GM12878 (cell line): ENCODE measurements around the gene NR0B1.

Experiments used
- BHLHE40 ChIP-seq, 2 experiments: fragments of 450-650 bp in 1 of 2; IDR thresholded peaks; 2 replicates each; pipeline ENCODE4 v1.6.1; 2011 to 2017; ENCODE audit warnings: low read depth in 2 of 2, borderline replicate concordance in 1 of 2, improper control_type of control experiment in 1 of 2, low read length in 1 of 2, mild to moderate bottlenecking in 1 of 2
- CTCF ChIP-seq, 3 experiments: IDR thresholded peaks in 2 of 3; conservative IDR thresholded peaks in 1 of 3; 2 replicates each; pipeline ENCODE4 v1.5.1; 2011; ENCODE audit warnings: low read depth in 3 of 3, low read length in 3 of 3, mild to moderate bottlenecking in 3 of 3, control low read depth in 2 of 3, moderate library complexity in 2 of 3, inconsistent platforms in 1 of 3, mixed read lengths in 1 of 3; ENCODE audit not compliant: control insufficient read depth in 2 of 3, insufficient read depth in 1 of 3; ENCODE audit errors: extremely low read depth in 1 of 3
- ELK1 ChIP-seq: IDR thresholded peaks from 2 replicates; pipeline ENCODE4 v1.6.1; 2012; ENCODE audit warnings: low read depth, low read length, improper control_type of control experiment
- EZH2 ChIP-seq: IDR thresholded peaks from 2 replicates; pipeline ENCODE4 v1.6.1; 2012; ENCODE audit warnings: low read depth, mild to moderate bottlenecking, control low read depth, inconsistent platforms, low read length, borderline replicate concordance; ENCODE audit not compliant: control insufficient read depth
- GABPA ChIP-seq: IDR thresholded peaks from 2 replicates; pipeline ENCODE4 v1.6.1; 2014; ENCODE audit warnings: antibody characterized with exemption, low read depth, mild to moderate bottlenecking, inconsistent platforms
- MXI1 ChIP-seq: fragments of 150-350 bp; IDR thresholded peaks from 2 replicates; pipeline ENCODE4 v1.6.1; 2011; ENCODE audit warnings: low read depth, mild to moderate bottlenecking, inconsistent platforms, low read length, improper control_type of control experiment
- NR2C2 ChIP-seq: IDR thresholded peaks from 2 replicates; pipeline ENCODE4 v1.6.1; 2011; ENCODE audit warnings: borderline replicate concordance, low read depth; ENCODE audit not compliant: control insufficient read depth, insufficient read length
- RAD21 ChIP-seq: IDR thresholded peaks from 2 replicates; pipeline ENCODE4 v1.6.1; 2011; ENCODE audit warnings: mild to moderate bottlenecking, low read depth, low read length, moderate library complexity; ENCODE audit not compliant: insufficient read depth
- REST ChIP-seq: IDR thresholded peaks from 2 replicates; pipeline ENCODE4 v1.6.1; 2012; ENCODE audit warnings: mild to moderate bottlenecking, low read depth, low read length
- TAF1 ChIP-seq: IDR thresholded peaks from 2 replicates; pipeline ENCODE4 v1.6.1; 2011; ENCODE audit warnings: mild to moderate bottlenecking, low read depth, low read length, borderline replicate concordance
- ZNF274 ChIP-seq: IDR thresholded peaks from one replicate; pipeline ENCODE4 v1.8.0; 2011; ENCODE audit not compliant: insufficient read length, insufficient read depth

GRCh38 chrX:30278365-30278764 is 30.8 kb downstream of the NR0B1 start:
- TF ChIP-seq NR2C2 (no peak), MXI1 (no peak), CTCF (IDR thresholded peaks at IDR 0.05 in 2 of 3, conservative IDR thresholded peaks at IDR 0.05 in 1 of 3; ENCODE audit: control insufficient read depth in 2 of 3, extremely low read depth in 1 of 3, insufficient read depth in 1 of 3, low read depth in 3 of 3, low read length in 3 of 3) (no peak), ZNF274 (no peak), ELK1 (no peak), TAF1 (no peak), RAD21 (no peak), REST (no peak), BHLHE40 (IDR thresholded peaks at IDR 0.05; ENCODE audit: borderline replicate concordance in 1 of 2, low read depth in 2 of 2, low read length in 1 of 2) (no peak), GABPA (no peak), EZH2 (no peak)
